ENCODE results near the gene RIPOR2. TPM values are rescaled to one million over a fixed set of nuclear protein-coding genes. Genes with fewer than 3 reads are reported as not detected.

RIPOR2 gene
- 10 to 100 TPM; 21.6 to 43.0 (median 25.5) TPM for polyA plus RNA-seq (ENCODE audit: insufficient read length in 10 of 10)
- long read RNA-seq, donor 1 = 0 reads
- long read RNA-seq, donor 2, full-length matches to known transcripts = 1 of 1 reads
- long read RNA-seq, donor 2, partial matches to known transcripts = 0 of 1 reads
- long read RNA-seq, donor 2, other reads (novel, unspliced or antisense) = 0 of 1 reads
- long read RNA-seq, donor 3 = 0 reads
- long read RNA-seq, donor 4 = 0 reads
- long read RNA-seq, donor 5 = 0 reads
- long read RNA-seq, donor 6 = 0 reads
- long read RNA-seq, donor 7 = 0 reads
- long read RNA-seq, donor 8 = 0 reads
- long read RNA-seq, donor 9 = 0 reads

GRCh38 chr6:24935366-24936152 is at the start of gene RIPOR2:
Gene RIPOR2 (minus strand): TSS chr6:24935960. CDS start chr6:24935898, 62 bp downstream.
- DNase-seq = peak in 1 of 3 donors; percentile 29

GRCh38 chr6:24985323-24985722 is 49.6 kb upstream of the RIPOR2 start:
- peak in 1 of 3 donors; percentile 36 for DNase-seq

- peak in 1 of 3 donors; percentile 58 for DNase-seq
Observed at GRCh38 chr6:24982231-24982630, 46.5 kb upstream of the RIPOR2 start.

- peak in 1 of 3 donors; percentile 35 for DNase-seq
Observed at GRCh38 chr6:24981386-24981760, 45.6 kb upstream of the RIPOR2 start.

- DNase-seq = peak in 1 of 3 donors; percentile 12
Observed at GRCh38 chr6:24980507-24981385, 45.0 kb upstream of the RIPOR2 start.

GRCh38 chr6:24979176-24979575 is 43.4 kb upstream of the RIPOR2 start:
- DNase-seq = no peak

- no peak for DNase-seq
Observed at GRCh38 chr6:24974182-24975171, 38.7 kb upstream of the RIPOR2 start.

- peak; percentile 4 to 47 (median 13) for DNase-seq
Observed at GRCh38 chr6:24972311-24972958, 36.7 kb upstream of the RIPOR2 start.

- DNase-seq = no peak
Observed at GRCh38 chr6:24971067-24971466, 35.3 kb upstream of the RIPOR2 start.

- DNase-seq = no peak
Observed at GRCh38 chr6:24969343-24969860, 33.6 kb upstream of the RIPOR2 start.

- no peak for DNase-seq
Observed at GRCh38 chr6:24968783-24969182, 33.0 kb upstream of the RIPOR2 start.

GRCh38 chr6:24967211-24967610 is 31.5 kb upstream of the RIPOR2 start:
- no peak for DNase-seq

GRCh38 chr6:24966381-24966780 is 30.6 kb upstream of the RIPOR2 start:
- DNase-seq = no peak

GRCh38 chr6:24963887-24964570 is 28.3 kb upstream of the RIPOR2 start:
- DNase-seq = no peak

- no peak for DNase-seq
Observed at GRCh38 chr6:24963339-24963738, 27.6 kb upstream of the RIPOR2 start.

GRCh38 chr6:24961852-24962251 is 26.1 kb upstream of the RIPOR2 start:
- no peak for DNase-seq

- DNase-seq = no peak
Observed at GRCh38 chr6:24960991-24961475, 25.3 kb upstream of the RIPOR2 start.

GRCh38 chr6:24959319-24959718 is 23.6 kb upstream of the RIPOR2 start:
- DNase-seq = no peak

GRCh38 chr6:24957199-24957598 is 21.4 kb upstream of the RIPOR2 start:
- DNase-seq = no peak

Measured in muscle of back (tissue), 13 donors.